Measurements from ENCODE around the gene TMEM109.
A peak's percentile ranks its signal among the peaks of the same experiment; 100 is the strongest.

Gene TMEM109

GRCh38 chr11:60913793-60914632 lies at the start of gene TMEM109:
Gene TMEM109 (plus strand): TSS chr11:60914158. CDS start chr11:60919694, 5,536 bp downstream.
- peak; percentile 70 to 76 for DNase-seq (ENCODE audit: extremely low read depth in 1 of 2, low read depth in 1 of 2)

- no peak for DNase-seq (ENCODE audit: extremely low read depth in 1 of 2, low read depth in 1 of 2)
Observed at GRCh38 chr11:60864856-60865513, 49.0 kb upstream of the TMEM109 start.

- DNase-seq (ENCODE audit: extremely low read depth in 1 of 2, low read depth in 1 of 2): no peak
Observed at GRCh38 chr11:60866911-60867870, 46.8 kb upstream of the TMEM109 start, which contains the start of gene ZP1. Gene ZP1 (plus strand): TSS chr11:60867542. CDS start chr11:60867562, 20 bp downstream.

DNA sequence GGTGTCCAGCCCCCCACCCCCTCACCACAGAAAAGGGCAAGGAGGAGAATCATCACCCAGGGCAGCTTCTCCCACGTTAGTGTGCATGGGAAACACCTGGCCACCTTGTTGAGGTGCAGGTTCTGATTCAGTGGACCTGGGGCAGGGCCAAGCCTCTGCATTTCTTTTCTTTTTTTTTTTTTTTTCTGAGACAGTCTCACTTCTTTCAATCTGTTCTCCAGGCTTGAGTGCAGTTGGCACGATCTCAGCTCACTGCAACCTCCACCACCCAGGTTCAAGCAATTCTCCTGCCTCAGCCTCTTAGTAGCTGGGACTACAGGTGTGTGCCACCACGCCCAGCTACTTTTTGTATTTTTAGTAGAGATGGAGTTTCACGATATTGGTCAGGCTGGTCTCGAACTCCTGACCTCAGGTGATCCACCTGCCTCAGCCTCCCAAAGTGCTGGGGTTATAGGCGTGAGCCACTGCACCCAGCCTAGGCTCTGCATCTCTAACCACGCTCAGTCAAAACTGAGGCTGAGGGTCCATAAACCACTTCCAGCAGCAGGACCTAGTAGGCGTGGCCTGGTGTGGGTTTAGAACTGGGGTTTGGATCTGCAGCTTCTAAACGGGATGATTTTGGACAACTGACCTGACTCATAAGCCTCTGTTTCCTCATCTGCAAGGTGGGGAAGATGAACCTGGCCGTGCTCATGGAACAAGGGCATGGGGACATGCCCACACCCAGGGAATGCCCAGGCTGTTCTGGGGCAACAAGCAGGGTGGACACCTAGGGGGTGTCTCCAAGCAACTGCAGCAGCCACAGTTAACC lies 45.9 kb upstream of the TMEM109 start:
- DNase-seq (ENCODE audit: extremely low read depth in 1 of 2, low read depth in 1 of 2): no peak

DNA sequence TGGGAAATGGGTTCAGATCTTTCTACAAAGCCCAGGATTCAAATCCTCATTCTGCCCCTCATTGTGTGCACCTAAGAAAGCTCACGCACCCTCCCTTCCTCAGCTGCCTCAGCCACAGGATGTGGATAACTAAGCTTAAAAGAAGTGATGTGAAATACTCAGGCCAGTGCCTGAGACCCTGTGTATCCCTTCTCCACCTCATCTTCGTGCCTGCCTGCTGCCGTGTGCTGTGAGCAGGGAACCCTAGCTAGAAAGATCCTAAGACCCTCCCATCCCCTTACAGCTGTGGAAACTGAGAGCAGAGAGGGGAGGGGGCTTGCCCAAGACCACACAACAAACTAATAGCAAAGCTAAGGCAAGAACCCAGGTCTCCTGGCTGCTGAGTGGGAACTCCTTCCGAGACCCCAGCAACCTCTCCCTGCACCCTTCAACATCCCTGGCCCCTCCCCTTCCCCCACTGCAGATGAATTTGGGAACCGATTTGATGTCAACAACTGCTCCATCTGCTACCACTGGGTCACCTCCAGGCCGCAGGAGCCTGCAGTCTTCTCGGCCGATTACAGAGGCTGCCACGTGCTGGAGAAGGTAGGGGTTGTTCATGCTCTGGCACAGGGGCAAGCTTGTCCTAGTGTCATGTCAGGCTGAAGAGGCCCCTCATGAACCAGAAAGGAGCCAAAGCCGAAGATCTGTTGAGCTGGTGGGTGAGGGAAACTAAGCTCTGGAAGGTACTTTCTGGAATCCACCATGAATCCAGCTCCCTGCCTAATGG lies 45.1 kb upstream of the TMEM109 start:
- DNase-seq (ENCODE audit: extremely low read depth in 1 of 2, low read depth in 1 of 2): no peak

DNA sequence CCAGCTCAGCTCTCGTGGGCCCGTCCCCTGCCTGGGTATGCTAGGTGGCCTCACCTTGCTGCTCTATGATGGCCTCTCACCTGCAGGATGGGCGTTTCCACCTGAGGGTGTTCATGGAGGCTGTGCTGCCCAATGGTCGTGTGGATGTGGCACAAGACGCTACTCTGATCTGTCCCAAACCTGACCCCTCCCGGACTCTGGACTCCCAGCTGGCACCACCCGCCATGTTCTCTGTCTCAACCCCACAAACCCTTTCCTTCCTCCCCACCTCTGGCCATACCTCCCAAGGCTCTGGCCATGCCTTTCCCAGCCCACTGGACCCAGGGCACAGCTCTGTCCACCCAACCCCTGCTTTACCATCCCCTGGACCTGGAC lies 44.5 kb upstream of the TMEM109 start:
- DNase-seq (ENCODE audit: extremely low read depth in 1 of 2, low read depth in 1 of 2): no peak

DNA sequence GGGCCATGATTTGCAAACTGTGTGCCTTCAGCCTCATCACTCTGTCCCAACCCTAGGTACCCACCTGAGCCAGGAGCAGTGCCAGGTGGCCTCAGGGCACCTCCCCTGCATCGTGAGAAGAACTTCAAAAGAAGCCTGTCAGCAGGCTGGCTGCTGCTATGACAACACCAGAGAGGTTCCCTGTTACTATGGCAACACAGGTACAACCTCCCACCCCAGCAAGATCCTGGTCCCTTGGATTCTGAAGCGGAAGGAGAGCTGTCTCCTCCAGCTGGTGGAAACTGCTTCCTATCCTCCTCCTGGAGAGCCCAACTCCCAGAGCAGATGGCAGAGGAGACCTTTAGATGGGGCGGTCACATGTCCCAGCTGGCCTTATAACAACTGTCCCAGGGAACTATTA lies 43.7 kb upstream of the TMEM109 start:
- no peak for DNase-seq (ENCODE audit: extremely low read depth in 1 of 2, low read depth in 1 of 2)

DNA sequence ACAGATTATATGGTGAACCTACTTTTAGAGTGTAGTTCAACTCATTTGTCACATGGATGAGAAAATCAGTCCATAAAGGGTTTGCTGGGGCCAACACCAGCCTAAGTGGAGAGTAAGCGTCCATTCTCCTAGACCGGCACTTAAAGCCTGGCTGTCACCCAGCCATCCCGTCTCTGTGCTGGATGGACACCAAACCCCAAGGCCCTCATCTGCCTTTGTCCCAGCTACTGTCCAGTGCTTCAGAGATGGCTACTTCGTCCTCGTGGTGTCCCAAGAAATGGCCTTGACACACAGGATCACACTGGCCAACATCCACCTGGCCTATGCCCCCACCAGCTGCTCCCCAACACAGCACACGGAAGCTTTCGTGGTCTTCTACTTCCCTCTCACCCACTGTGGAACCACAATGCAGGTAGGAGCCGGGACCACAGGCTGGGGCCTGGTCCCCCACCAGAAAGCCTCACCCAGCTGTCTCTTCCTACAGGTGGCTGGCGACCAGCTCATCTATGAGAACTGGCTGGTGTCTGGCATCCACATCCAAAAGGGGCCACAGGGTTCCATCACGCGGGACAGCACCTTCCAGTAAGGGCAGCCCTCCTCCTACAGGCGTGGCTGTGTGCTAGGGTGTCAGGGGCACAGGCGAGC lies 43.1 kb upstream of the TMEM109 start:
- no peak for DNase-seq (ENCODE audit: extremely low read depth in 1 of 2, low read depth in 1 of 2)

DNA sequence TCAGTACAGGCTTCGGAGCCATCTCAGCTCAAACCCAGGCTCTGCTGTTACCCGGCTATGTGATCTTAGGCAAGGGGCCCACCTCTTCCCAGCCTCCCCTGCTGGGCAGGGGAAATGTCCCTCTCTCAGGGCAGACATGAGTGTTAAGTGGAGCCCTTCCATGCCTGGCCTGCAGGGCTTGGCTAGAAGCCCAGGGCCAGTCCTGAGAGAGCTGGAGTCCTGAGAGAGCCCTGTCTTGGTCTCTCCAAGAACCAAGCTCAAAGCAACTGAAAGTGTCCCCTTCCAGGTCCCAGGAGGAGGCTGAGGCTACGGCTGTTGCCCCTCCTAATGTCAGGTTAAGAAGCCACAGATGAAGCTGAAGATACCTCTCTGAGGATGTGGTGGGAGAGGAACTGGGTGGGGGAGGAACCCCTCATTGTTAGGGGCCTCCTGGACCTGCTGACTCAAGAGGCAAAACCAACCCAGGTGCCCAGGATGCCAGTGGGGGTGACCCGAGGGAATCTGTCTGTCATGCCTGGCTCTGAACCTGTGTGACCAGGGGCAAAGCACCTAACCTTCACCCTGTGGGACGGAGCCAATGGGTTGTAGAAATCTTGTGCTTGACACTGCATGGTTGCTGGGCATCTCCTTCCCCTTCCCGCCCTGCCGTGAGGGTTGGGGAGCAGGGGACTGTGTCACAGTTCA lies 42.4 kb upstream of the TMEM109 start:
- no peak for DNase-seq (ENCODE audit: extremely low read depth in 1 of 2, low read depth in 1 of 2)

DNA sequence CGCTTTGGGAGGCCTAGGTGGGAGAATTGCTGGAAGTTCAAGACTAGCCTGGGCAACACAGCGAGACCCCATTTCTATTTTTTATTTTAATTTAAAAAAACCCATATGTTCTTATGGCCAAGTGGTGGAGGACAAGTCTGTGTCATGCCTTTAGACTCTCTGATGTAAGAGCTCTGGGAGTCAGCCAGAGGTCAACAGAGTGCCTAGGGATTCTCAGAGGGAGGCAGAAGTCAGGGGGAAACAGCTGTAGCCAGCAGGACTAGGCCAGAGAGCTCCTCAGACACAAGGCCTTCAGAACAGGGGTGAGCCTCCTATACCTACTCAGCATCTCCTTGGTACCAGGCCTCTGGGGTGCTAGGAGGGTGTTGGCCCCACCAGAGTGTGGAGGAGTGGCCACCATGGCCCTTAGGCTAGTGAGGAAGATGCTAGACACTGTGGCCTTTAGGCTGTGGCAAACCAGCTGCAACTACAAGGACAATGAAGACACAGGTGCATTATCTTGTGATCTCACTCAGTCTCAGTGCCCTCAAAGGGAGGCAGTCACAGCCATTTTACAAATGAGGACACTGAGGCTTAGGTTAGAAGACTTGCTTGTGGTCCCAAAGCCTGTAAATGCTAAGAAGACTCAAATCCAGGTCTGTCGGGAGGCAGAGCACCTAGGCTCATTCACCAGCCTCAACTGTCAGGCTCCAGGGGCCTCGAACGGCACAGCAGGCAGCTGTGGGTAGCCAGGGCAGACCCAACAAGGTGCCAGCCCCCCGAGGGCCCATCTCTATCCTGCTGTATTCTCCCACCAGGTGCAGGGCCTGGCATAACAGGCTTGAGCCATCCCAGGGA lies 41.6 kb upstream of the TMEM109 start:
- DNase-seq (ENCODE audit: extremely low read depth in 1 of 2, low read depth in 1 of 2): no peak

DNA sequence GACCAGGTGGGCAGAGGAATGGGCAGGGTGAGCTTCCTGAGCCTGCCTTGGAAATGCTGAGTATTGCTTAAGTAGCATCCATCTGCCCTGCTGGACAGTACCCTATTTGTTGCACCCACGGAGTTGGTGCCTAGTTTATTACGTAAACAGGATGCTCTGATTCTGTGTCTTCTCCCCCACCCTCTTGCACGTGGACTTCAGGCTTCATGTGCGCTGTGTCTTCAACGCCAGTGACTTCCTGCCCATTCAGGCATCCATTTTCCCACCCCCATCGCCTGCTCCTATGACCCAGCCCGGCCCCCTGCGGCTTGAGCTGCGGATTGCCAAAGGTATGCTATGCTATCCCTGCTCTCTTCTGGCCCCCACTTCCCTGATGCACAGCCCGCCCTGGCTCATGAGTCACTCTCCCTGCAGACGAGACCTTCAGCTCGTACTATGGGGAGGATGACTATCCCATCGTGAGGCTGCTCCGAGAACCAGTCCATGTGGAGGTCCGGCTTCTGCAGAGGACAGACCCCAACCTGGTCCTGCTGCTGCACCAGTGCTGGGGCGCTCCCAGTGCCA lies 40.9 kb upstream of the TMEM109 start:
- no peak for DNase-seq (ENCODE audit: extremely low read depth in 1 of 2, low read depth in 1 of 2)

- no peak for DNase-seq (ENCODE audit: extremely low read depth in 1 of 2, low read depth in 1 of 2)
Observed at GRCh38 chr11:60873533-60873932, 40.4 kb upstream of the TMEM109 start.

DNA sequence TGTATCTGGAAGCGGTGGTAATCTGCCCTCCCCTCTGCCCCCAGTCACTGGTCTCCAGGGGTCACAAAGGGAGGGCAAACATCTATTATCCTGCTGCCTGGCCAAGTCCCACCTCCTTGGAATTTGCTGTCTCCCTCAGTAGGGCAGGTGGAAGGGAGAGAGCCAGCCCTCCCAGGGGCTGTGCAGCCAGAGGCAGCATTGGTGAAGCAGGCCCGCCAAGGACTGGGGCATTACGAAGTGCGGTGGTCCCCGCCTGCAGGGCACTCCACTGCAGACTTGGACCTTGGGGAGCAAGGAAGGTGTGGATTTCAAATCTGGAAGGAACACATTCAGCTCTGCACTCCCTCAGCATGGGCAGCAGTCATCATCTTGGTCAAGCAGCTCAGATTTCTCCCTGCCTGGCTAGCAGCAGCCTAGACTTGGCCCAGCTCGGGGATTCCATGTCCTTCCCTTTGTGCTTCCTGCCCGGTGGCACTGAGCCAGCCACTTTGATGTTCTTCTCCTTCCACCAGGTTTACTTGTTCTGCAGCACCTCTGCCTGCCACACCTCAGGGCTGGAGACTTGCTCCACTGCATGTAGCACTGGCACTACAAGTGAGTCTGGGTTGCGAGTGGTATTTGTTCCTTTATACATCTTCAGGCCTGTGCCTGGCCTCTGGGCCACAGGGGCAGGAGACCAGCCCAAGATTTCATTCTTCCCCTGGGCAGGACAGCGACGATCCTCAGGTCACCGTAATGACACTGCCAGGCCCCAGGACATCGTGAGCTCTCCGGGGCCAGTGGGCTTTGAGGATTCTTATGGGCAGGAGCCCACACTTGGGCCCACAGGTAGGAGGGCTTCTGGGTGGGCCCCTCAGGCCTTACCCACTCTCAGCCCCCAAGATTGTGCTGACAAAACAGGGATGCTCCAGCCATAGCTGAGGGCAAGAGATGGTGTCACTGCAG lies 39.3 kb upstream of the TMEM109 start:
- DNase-seq (ENCODE audit: extremely low read depth in 1 of 2, low read depth in 1 of 2): no peak

GRCh38 chr11:60875366-60876167 lies 38.4 kb upstream of the TMEM109 start:
- DNase-seq (ENCODE audit: extremely low read depth in 1 of 2, low read depth in 1 of 2): no peak

DNA sequence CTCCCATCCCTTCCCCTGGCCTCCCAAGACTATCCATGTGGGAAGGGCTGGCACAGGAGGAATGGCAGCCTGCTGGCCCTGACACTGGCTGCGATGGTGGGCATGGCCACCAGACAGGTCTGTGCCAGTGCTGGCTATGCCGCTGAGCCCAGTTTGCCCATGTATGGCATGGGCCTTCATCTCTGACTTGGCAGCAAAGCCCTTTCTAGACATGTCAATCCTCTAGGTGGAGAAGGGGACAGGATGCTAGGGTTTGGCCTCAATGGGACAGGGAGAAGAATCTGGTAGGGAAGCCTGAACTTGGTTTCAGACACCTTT lies 37.8 kb upstream of the TMEM109 start:
- no peak for DNase-seq (ENCODE audit: extremely low read depth in 1 of 2, low read depth in 1 of 2)
